Muscle of back (tissue), 11 donors: Measurements from ENCODE around the gene POMGNT2. TPM values are rescaled to one million over a fixed set of nuclear protein-coding genes. Genes with fewer than 3 reads are reported as not detected.
"Not testable (repeated sequence)": the region's sequence is repeated elsewhere in the genome, so short reads cannot be mapped to it uniquely, and the experiment has no call there.

Experiments used
- DNase-seq, 3 donors: peaks; one replicate each; pipeline versions ENCODE4 v3.0.0 to v3.0.0-alpha.2; 2013
- polyA plus RNA-seq, 10 donors: library from polyadenylated mRNA; unstranded; fragments of 120-200 nt; gene quantifications; one replicate each; pipeline ENCODE4 v1.2.1, GENCODE V29; 2013; ENCODE audit not compliant: insufficient read length in 10 of 10

Gene POMGNT2
- polyA plus RNA-seq, 10 donors = 16.3 to 25.9 (median 21.4) TPM

- DNase-seq = no peak
Observed at GRCh38 chr3:43079536-43080332, 26.1 kb downstream of the POMGNT2 start.

- no peak for DNase-seq
Observed at GRCh38 chr3:43077707-43078106, 28.2 kb downstream of the POMGNT2 start.

GRCh38 chr3:43077261-43077660, 28.6 kb downstream of the POMGNT2 start:
- DNase-seq = no peak

- no peak for DNase-seq
Observed at GRCh38 chr3:43076857-43077256, 29.0 kb downstream of the POMGNT2 start.

- no peak for DNase-seq
Observed at GRCh38 chr3:43075904-43076661, 29.8 kb downstream of the POMGNT2 start.

GRCh38 chr3:43074901-43075689, 30.8 kb downstream of the POMGNT2 start:
- no peak for DNase-seq

- DNase-seq = no peak
Observed at GRCh38 chr3:43074482-43074881, 31.4 kb downstream of the POMGNT2 start.

- DNase-seq = no peak
Observed at GRCh38 chr3:43073836-43074220, 32.1 kb downstream of the POMGNT2 start.

- DNase-seq = no peak
Observed at GRCh38 chr3:43073116-43073835, 32.6 kb downstream of the POMGNT2 start.

GRCh38 chr3:43072361-43072760, 33.5 kb downstream of the POMGNT2 start:
- DNase-seq = no peak

GRCh38 chr3:43071313-43071893, 34.5 kb downstream of the POMGNT2 start:
- no peak for DNase-seq

- DNase-seq = not testable (repeated sequence)
Observed at GRCh38 chr3:43070670-43071069, 35.2 kb downstream of the POMGNT2 start.

- DNase-seq = no peak
Observed at GRCh38 chr3:43063114-43063513, 42.8 kb downstream of the POMGNT2 start.

GRCh38 chr3:43062564-43063040, 43.3 kb downstream of the POMGNT2 start:
- no peak for DNase-seq

GRCh38 chr3:43062040-43062563, 43.8 kb downstream of the POMGNT2 start:
- no peak for DNase-seq

- no peak for DNase-seq
Observed at GRCh38 chr3:43061101-43061895, 44.6 kb downstream of the POMGNT2 start.

GRCh38 chr3:43059456-43059855, 46.4 kb downstream of the POMGNT2 start:
- no peak for DNase-seq

GRCh38 chr3:43055806-43056770, 49.8 kb downstream of the POMGNT2 start:
- DNase-seq = no peak

GRCh38 chr3:43055393-43055792, 50.5 kb downstream of the POMGNT2 start:
- no peak for DNase-seq
